C1 segment of cervical spinal cord (tissue), 14 donors: Measurements from ENCODE around the gene CNNM1.
A peak's percentile ranks its signal among the peaks of the same experiment; 100 is the strongest.

ENCODE experiments used
- DNase-seq, 14 donors: peaks; one replicate each; lab custom pipeline; 2025; lab: John Stamatoyannopoulos, UW

The CNNM1 gene

DNA sequence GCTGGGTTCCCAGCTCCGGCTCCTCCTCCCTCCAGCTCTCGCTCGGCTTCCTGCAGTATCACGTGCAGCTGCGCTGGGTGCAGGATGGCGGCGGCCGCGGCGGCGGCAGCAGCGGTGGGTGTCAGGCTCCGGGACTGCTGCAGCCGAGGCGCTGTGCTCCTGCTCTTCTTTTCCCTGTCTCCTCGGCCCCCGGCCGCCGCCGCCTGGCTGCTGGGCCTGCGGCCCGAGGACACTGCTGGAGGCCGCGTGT lies at the start of gene CNNM1:
Gene CNNM1 (plus strand): TSS at position 53 of the 250 bp plus-strand sequence. CDS start 32 bp downstream, at position 85.
- peak in 2 of 14 donors; percentile 8 to 44 for DNase-seq

DNA sequence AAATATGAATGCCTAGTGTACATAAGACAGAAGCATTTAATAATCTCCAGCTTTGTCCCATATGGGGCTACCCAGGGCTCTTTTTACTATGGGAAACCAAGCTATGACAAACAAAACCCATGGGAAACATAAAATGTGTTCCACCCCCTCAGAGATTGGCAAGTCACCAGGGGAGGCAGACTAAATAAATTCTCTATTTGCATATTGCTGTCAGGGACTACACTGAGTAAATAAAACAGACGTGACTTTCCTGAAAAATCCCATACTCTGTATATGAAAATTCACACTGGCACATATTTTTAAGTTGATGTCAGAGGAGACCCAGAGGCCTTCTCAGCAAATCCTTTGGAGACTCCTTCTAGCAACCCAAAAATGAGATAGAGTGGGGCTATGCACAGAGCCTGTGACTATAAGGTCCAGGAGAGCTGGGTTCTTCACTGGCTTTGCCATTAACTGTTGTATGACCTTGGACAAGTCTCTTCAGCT lies 49.5 kb upstream of the CNNM1 start:
- DNase-seq: no peak

DNA sequence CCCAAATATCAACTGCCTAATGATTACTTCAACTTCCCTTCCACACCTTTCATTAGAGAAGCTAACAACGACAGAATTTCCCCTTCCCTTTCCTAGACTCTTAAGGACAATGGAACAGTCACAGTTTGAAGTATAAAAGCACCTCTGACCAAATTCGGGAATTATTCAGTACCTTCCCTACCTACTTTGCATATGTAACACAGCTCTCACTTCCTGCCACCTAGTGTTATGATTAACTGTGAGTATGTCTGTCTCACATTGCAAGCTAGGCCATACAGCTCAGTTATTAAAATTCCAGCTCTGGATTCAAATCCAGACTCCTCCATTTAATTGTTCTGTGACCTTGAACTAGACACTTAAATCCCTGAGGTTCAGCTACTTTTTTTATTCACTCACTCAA lies 48.7 kb upstream of the CNNM1 start:
- no peak for DNase-seq

DNA sequence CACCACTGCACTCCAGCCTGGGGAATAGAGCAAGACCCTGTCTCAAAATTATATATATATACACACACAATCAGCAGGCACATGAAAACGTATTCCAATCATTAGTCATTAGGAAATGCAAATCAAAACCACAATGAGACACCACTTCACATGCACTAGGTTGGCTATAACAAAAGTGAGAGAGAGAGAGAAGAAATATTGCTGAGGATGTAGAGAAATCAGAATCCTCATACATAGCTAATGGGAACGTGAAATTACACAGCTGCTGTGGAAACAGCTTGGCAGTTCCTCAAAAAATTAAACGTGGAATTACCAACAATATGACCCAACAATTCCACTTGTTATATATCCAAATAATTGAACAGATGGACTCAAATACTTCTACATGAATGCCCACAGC lies 43.3 kb upstream of the CNNM1 start:
- no peak for DNase-seq

DNA sequence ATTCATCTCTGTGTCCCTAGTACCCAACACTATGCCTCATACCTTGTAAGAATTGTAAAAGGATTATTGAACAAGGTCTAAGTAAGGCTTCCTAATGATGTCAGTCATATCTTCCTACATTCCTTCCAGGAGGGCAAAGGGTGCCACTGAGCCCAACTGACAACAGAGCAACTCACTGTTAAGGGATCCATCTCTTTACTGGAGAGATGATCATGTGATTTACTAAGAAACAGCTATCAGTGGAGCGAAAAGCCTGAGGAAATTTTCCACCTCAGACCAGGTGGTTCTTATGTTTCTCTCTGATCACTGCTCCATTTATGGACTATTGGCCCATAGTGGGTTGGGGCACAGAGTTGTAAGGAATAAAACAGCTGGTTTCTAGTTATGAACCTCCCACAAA lies 38.9 kb upstream of the CNNM1 start:
- no peak for DNase-seq

DNA sequence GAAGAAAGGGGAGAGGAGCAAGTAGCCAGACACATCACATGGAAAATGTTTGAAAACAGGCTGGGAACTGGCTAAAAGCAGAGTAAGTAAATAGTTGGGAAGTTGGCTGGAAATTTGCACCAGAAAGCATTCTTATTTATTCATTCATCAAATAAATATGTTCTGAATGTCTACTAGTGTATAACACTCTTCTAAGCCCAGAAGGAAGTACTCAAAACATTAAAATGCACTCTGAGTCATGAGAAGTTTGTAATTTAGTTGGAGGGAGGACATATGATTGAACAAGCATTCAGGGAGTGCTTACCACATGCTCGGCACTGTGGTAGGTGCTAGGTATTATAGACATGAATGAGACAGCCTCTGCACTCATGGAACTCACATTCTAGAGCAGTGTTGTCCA lies 37.0 kb upstream of the CNNM1 start:
- no peak for DNase-seq

DNA sequence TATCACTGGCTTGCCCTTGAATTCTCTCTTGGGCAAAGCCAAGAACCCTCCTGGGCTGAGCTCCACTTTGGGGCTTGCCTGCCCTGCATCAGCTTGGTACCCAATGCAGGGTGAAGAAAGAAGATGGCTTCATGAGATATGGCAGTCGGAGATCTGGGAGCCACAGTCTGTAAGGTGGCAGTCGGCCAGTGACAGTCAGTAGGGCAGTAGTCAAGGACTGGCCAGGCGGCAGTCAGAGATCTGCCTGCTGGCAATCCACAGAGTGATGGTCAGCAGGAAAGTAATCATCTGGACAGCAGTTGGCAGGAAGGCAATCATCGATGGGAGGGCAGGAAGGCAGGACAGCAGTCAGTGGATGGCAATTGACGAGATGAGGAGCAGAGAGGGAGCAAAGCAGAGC lies 32.6 kb upstream of the CNNM1 start:
- DNase-seq: peak in 2 of 14 donors; percentile 0 to 4

DNA sequence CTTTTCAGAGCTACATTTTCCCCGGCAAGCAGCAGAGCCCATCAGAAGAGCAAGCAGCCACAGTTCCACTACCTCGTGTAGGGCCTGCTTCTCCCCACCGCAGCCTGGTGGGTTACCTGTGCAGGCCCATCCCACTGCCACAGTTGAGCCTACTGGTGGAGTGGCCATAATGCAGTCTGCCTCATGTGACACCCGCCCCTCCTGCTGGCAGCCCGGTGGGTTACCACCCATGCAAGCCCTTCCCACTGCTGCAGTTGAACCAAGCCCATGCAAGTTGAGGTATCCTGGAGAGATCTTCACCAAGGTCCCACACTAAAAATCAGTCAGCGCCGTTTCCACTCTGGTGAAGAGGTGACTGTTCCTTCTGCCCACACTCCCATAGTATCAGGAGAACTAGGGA lies 32.1 kb upstream of the CNNM1 start:
- no peak for DNase-seq

DNA sequence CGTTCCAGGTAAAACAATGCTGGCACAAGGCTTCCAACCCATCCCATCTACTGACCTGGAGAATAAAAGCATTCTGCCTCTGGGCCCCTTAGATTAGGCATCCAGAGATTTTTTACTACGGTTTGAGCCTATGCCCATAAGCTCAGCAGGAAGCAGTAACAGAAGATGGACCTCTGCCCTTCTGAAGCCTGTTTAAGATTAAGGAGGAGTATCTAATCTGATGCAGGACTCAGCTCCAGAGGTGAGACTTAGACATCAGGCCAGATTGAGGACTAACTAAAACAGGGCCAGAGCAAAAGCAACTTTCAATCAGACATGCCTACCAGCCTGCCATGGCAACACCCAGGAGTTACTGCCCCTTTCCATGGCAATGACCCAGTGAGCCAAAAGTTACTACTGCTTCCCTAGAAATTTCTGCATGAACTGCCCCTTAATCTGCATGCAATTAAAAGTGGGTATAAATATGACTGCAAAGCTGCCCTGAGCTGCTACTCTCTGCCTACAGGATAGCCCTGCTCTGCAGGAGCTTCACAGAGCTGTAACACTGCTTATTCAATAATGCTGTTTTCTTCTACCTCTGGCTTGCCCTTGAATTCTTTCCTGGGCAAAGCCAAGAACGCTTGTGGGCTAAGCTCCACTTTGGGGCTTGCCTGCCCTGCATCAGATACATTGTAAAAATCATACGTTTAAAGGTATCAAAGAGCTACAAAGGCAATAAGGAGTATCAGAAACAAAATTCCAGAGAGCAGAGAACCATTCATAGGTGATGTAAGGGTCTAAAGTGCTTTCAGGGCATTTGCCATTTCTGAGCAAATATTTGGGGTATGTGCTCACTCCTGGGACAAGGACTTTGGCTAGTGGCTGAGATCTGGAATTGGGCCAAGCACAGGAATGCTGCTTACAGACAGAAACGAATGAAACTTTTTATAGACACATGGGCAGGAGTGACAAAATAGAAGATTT lies 25.0 kb upstream of the CNNM1 start:
- no peak for DNase-seq

DNA sequence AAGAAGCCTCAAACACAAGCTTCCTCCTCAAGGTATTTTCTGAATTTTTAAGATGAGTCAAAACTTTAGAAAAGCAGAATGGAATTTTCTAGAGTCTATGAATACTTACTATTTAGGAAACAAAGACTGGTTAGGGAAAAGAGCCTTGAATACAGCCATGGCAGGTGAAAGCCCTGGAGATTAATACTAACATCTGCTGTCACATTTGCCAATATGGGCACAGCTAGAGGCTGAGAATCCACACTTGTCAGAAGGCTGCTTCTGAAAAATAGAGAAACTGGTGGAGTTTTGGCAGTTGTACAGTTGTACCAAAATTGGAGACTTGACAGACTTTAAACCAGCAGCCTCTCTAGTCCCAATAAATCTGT lies 24.3 kb upstream of the CNNM1 start:
- no peak for DNase-seq

DNA sequence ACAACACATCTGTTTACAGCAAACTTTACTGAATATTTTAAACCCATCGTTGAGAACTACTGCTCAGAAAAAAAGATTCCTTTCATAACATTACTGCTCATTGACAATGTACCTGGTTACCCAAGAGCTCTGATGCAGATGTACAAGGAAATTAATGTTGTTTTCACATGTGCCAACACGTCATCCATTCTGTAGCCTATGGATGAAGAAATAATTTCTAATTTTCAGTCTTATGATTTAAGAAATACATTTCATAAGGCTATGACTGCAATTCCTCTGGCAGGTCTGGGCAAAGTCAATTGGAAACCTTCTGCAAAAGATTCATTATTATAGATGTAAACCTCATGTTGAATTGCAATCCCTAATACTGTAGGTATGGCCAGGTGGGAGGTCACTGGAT lies 16.7 kb upstream of the CNNM1 start:
- DNase-seq: no peak

DNA sequence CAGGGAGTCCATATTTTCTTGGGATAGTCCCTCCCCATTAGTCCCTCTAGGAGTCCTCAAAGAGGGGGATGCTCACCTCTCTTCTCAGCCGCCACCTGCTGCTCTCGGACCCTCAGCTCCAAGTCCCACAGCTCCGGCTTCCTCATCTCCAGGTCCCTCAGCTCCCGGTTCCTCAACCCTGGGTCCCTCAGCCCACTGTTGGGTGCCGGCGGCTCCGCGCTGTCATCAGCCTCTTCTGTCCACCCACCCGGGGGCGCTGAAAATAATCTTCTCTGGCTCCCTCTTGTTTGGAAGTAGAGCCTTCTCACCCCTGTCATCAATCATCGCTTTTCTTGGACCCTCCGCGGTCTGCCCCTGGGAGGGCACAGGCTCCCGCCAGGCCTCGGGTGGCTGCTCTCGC lies 13.3 kb upstream of the CNNM1 start:
- no peak for DNase-seq

DNA sequence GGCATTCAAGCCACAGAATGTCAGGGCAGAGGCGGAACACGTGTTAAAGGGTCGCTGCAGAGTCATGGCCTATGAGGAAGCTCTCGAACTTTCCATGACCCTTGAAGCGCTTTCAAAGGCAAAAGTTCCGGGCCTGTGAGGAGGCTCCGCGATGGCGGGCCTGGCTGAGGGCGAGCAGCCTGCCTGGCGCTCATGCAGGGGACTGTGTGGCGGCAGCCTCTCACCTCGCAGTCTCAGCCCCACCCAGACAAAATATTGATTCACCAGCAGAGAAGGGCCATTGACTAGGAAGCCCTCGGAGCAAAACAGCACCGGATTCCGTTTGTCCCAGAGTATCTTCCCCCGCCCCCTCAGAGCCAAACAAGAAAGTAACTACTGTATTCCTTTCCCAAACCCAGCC lies 12.8 kb upstream of the CNNM1 start:
- DNase-seq: no peak

DNA sequence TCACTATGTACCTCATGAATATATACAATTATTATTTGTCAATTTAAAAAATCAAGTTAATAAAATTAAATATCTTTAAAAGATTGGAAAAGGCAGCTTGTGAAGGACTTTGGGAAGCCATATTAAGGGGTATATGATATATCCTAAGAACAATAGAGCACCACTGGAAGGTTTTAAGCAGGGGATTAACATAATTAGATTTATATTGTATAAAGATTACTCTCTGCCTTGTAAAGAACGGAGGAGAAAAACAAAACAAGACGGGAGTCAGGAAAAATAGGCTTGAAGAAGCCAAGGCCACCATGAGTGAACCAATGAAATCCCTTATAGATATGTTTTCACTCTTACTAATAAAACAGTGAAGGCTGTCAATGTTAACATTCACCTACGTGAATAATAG lies 11.1 kb upstream of the CNNM1 start:
- no peak for DNase-seq

DNA sequence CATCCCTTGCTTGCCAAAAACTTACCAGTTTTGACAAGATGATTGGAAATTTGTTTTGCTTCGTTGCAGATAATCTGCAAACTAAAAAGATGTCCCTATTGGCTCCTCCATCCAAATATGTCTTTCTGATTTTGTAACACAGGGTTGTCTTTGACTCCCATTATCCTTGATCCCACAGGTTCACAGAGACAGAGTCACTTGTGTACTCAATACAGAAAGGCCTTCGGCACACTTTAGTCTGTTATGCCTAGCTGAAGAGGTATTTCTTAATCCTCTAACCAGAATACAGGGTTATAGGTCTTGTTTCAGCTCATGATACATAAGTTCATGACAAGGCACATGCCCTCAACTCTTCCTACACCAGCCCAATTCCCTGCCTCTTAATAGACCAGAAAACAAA lies 10.7 kb upstream of the CNNM1 start:
- no peak for DNase-seq

DNA sequence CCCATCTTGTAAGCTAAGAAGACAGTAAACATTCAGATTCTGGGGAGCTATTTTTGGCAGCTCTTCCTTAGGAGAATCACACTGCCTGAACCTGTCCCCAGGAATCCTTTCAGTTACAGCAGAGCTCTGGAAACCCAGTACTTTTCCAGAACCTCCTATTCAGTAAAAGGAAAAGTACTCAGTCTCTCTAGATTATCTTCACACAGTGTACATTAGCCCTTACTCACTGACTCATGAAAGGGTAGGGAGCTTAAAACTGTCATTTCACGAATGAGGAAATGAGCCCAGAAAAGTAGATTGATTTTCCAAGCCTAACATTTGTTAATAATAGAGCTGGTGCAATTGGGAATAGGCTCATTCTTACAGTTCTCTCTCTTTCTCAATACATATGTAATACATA lies 3.9 kb upstream of the CNNM1 start:
- DNase-seq: peak in 1 of 14 donors; percentile 64

DNA sequence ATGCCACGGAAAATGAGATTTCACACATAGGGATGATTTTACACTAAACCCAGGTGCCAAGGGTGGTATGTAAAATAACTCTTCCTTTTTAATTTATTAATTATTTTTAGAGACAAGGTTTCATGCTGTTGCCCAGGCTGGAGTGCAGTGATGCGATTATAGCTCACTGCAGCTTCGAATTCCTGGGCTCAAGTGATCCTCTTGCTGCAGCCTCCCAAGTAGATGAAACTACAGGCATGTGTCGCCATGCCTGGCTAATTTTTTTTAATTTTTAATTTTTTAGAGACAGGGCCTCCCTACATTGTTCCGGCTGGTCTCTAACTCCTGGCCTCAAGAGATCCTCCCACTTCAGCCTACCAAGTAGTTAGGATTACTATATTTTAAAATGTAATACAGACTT lies 2.3 kb upstream of the CNNM1 start:
- DNase-seq: no peak

DNA sequence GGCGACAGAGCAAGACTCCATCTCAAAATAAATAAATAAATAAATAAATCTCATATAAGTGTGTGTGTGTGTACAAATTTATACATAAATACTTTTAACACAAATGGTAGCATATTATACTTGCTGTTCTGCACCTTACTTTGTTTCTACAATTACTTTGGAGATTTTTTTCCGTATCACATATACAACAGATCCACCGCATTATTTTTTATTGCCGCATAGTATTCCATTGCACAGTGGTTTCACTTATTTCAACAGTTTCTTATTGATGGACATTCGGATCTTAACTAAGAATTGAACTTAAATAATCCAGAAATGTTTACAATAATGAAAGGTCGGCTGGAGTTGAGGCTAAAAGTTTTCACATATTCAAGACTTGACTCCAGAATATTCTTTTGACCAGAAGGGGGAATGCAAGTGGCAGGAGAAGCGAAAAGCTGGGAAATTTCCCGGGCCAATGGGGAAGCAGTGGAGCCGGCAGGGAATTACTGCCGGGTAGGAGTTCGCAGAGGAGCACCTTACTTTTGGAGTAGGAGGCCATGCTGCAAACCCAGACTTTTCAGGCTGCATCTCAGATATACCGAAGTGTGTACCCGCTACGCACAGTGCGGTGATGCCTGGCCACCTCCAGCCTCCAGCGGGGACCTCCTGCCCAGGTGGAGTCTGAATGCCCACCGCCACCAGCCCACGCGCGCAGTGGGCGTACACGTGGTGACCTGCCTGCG lies 415 bp upstream of the CNNM1 start:
- peak in 2 of 14 donors; percentile 8 to 75 for DNase-seq

DNA sequence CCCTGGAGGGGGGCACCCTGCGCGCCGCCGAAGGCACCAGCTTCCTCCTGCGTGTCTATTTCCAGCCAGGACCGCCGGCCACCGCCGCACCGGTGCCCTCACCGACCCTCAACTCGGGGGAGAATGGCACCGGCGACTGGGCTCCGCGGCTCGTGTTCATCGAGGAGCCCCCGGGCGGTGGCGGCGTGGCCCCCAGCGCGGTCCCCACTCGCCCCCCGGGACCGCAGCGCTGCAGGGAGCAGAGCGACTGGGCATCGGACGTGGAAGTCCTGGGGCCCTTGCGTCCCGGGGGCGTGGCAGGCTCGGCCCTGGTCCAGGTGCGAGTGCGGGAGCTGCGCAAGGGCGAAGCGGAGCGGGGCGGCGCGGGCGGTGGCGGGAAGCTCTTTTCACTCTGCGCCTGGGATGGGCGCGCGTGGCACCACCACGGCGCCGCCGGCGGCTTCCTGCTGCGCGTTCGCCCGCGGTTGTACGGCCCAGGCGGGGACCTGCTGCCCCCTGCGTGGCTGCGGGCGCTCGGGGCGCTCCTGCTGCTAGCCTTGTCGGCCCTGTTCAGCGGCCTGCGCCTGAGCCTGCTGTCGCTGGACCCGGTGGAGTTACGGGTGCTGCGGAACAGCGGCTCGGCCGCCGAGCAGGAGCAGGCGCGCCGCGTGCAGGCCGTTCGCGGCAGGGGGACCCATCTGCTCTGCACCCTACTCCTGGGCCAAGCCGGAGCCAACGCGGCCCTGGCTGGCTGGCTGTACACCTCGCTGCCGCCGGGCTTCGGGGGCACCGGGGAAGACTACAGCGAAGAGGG lies 594 bp downstream of the CNNM1 start:
- DNase-seq: peak in 2 of 14 donors; percentile 41 to 44

DNA sequence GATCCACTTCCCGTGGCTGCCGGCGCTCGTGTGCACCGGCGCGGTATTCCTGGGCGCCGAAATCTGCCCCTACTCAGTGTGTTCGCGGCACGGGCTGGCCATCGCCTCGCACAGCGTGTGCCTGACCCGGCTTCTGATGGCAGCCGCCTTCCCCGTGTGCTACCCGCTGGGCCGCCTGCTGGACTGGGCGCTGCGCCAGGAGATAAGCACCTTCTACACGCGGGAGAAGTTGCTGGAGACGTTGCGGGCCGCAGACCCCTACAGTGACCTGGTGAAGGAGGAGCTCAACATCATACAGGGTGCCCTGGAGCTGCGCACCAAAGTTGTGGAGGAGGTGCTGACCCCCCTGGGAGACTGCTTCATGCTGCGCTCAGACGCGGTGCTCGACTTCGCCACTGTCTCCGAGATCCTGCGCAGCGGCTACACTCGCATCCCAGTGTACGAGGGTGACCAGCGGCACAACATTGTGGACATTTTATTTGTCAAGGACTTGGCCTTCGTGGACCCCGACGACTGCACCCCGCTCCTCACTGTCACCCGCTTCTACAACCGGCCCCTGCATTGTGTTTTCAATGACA lies 1.3 kb downstream of the CNNM1 start:
- DNase-seq: peak in 2 of 14 donors; percentile 12 to 35

DNA sequence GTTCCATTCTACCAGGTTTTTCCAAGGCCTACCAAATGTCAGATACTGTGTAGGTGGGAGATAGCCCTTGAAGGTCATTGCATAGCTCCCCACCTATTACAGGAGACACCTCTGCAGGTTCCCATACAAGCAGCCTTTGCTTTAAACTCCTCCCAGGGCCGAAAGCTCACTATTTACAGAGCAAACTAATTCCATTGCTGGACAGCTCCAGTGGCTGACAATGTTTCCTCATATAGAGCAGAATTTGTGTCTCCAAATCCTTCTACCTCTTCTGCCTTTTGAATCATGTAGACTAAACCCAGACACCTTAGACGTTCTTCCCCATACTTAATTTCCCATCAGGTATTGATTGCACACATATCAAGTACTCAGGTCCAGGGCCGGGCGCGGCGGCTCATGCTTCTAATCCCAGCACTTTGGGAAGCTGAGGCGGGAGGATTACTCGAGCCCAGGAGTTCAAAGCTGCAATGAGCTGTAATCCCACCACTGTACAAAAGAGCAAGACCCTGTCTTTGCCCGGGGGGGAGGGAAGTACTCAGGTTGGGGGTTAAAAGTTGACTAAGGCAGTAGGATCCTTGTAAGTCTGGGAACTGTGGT lies 2.1 kb downstream of the CNNM1 start:
- peak in 1 of 14 donors; percentile 35 for DNase-seq
